OCI-LY1 (cell line): ENCODE measurements around the gene QKI.

Experiments used
- EZH2 ChIP-seq: fragments of 200-600 bp; sonication (generic), shearing (Covaris generic); IDR thresholded peaks from 2 replicates; pipeline ENCODE4 v1.8.0; 2017; ENCODE audit warnings: borderline replicate concordance, mixed run types, mild to moderate bottlenecking, antibody characterized with exemption, low read length, moderate library complexity, mixed read lengths
- TF ChIP-seq, protein P1 (sequence below): fragments of 200-600 bp; sonication (generic), shearing (Covaris generic); IDR thresholded peaks from 2 replicates; pipeline ENCODE4 v1.5.1; 2017; ENCODE audit warnings: mild to moderate bottlenecking, antibody characterized with exemption, low read length, moderate library complexity, mixed read lengths

- TF ChIP-seq, protein P1, sequence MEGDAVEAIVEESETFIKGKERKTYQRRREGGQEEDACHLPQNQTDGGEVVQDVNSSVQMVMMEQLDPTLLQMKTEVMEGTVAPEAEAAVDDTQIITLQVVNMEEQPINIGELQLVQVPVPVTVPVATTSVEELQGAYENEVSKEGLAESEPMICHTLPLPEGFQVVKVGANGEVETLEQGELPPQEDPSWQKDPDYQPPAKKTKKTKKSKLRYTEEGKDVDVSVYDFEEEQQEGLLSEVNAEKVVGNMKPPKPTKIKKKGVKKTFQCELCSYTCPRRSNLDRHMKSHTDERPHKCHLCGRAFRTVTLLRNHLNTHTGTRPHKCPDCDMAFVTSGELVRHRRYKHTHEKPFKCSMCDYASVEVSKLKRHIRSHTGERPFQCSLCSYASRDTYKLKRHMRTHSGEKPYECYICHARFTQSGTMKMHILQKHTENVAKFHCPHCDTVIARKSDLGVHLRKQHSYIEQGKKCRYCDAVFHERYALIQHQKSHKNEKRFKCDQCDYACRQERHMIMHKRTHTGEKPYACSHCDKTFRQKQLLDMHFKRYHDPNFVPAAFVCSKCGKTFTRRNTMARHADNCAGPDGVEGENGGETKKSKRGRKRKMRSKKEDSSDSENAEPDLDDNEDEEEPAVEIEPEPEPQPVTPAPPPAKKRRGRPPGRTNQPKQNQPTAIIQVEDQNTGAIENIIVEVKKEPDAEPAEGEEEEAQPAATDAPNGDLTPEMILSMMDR = no peak
- TF ChIP-seq EZH2 = no peak
Measured at GRCh38 chr6:163398115-163398514, 16.4 kb upstream of the QKI start.
